PC-3 (cell line): Measurements from ENCODE around the gene LLGL2. TPM values are rescaled to one million over a fixed set of nuclear protein-coding genes. Genes with fewer than 3 reads are reported as not detected.

Experiments
- ATAC-seq: fragments of 200-7000 bp; cut with Tn5 transposase; 2 replicates; pipeline ENCODE4 v1.9.1; 2020; ENCODE audit warnings: mild to moderate bottlenecking, moderate library complexity
- BruUV-seq: library from RNA; stranded (reverse); fragments of 400-500 nt; replicated peaks from 2 replicates; lab custom pipeline; 2021; lab: Mats Ljungman, UMichigan
- CTCF ChIA-PET: fragments of 300-600 bp; sonication (Branson Sonifier 250); formaldehyde crosslinking; loops from one replicate; lab custom pipeline; 2022; ENCODE audit warnings: antibody characterized with exemption; lab: Charles Lee
- POLR2A ChIA-PET: fragments of 300-600 bp; sonication (Branson Sonifier 250); formaldehyde crosslinking; loops from one replicate; lab custom pipeline; 2022; ENCODE audit warnings: antibody characterized with exemption; ENCODE audit not compliant: unreplicated experiment; lab: Charles Lee
- DNase-seq: peaks from one replicate; pipeline ENCODE4 v3.0.0-alpha.2; 2015
- H2AFZ ChIP-seq: fragments of 300-600 bp; sonication (generic); 2 replicates; pipeline ENCODE4 v1.6.0; 2016; ENCODE audit warnings: antibody characterized with exemption, low read length
- H3F3A ChIP-seq: fragments of 300-600 bp; sonication (generic); one replicate; pipeline ENCODE4 v1.6.0; 2017; ENCODE audit warnings: antibody characterized with exemption, low read length, control low read depth, mild to moderate bottlenecking; ENCODE audit not compliant: unreplicated experiment
- H3K27ac ChIP-seq: fragments of 300-600 bp; sonication (generic); 2 replicates; pipeline ENCODE4 v1.5.1; 2016; ENCODE audit warnings: mild to moderate bottlenecking, low read length
- H3K27me3 ChIP-seq: fragments of 300-600 bp; sonication (generic); 2 replicates; pipeline ENCODE4 v1.6.1; 2016; ENCODE audit warnings: low read length, mixed read lengths
- H3K36me3 ChIP-seq: fragments of 300-600 bp; sonication (generic); 2 replicates; pipeline ENCODE4 v1.6.1; 2016; ENCODE audit warnings: low read depth, mixed run types, low read length, mixed read lengths
- H3K4me1 ChIP-seq: fragments of 300-600 bp; sonication (generic); 2 replicates; pipeline ENCODE4 v1.5.1; 2016; ENCODE audit warnings: low read length; ENCODE audit not compliant: insufficient read depth
- H3K4me2 ChIP-seq: fragments of 300-600 bp; sonication (generic); 2 replicates; pipeline ENCODE4 v1.6.0; 2016; ENCODE audit warnings: low read length
- H3K4me3 ChIP-seq: fragments of 300-600 bp; sonication (generic); 2 replicates; pipeline ENCODE4 v1.5.1; 2016; ENCODE audit warnings: mild to moderate bottlenecking, low read length, mixed read lengths
- H3K79me2 ChIP-seq: fragments of 300-600 bp; sonication (generic); 2 replicates; pipeline ENCODE4 v1.6.1; 2017; ENCODE audit warnings: low read length, mixed read lengths
- H3K9ac ChIP-seq: fragments of 300-600 bp; sonication (generic); 2 replicates; pipeline ENCODE4 v1.6.0; 2016; ENCODE audit warnings: mild to moderate bottlenecking, low read length
- H3K9me2 ChIP-seq: fragments of 300-600 bp; sonication (generic); replicated peaks from 2 replicates; pipeline ENCODE4 v1.6.1; 2016; ENCODE audit warnings: mixed run types, low read length, mixed read lengths
- H3K9me3 ChIP-seq: fragments of 300-600 bp; sonication (generic); 2 replicates; pipeline ENCODE4 v1.6.1; 2016; ENCODE audit warnings: low read length, mixed read lengths
- H4K20me1 ChIP-seq: fragments of 300-600 bp; sonication (generic); 2 replicates; pipeline ENCODE4 v1.6.1; 2016; ENCODE audit warnings: low read length, mixed read lengths
- CTCF ChIP-seq: fragments of 300-600 bp; sonication (generic); conservative IDR thresholded peaks from 2 replicates; pipeline ENCODE4 v1.5.1; 2017; ENCODE audit warnings: antibody characterized with exemption, low read depth, mild to moderate bottlenecking, low read length
- EZH2 ChIP-seq: fragments of 300-600 bp; sonication (generic); IDR thresholded peaks from one replicate; pipeline ENCODE4 v1.6.1; 2017; ENCODE audit warnings: antibody characterized with exemption, mild to moderate bottlenecking, low read length; ENCODE audit not compliant: unreplicated experiment
- EZH2phosphoT487 ChIP-seq: fragments of 300-600 bp; sonication (generic); IDR thresholded peaks from 2 replicates; pipeline ENCODE4 v1.6.1; 2018; ENCODE audit warnings: mild to moderate bottlenecking, antibody characterized with exemption, low read length, borderline replicate concordance
- intact Hi-C: fragments of 100-400 bp; cut with micrococcal nuclease; formaldehyde crosslinking; loops from 2 replicates; pipeline ENCODE4 v1.9.0; 2023
- total RNA-seq: library from RNA; depleted of rRNA; stranded (reverse); fragments of >200 nt; gene quantifications from 2 replicates; pipeline ENCODE4 v1.2.3, GENCODE V29; 2014

LLGL2 gene
- total RNA-seq, 1 experiment from 2014 or later = 92.9 TPM

GRCh38 chr17:75514919-75515495 lies 10.5 kb upstream of the LLGL2 start:
- DNase-seq (peak; percentile 34), ATAC-seq (no peak; the same call in 1 of the 2 replicates)
- peak overlapping the region; percentile 8 for H3K27ac ChIP-seq
- H3K9ac ChIP-seq = peak overlapping the region; percentile 73
- TF ChIP-seq EZH2phosphoT487 (no peak), CTCF (no peak), EZH2 (no peak)
- CTCF ChIA-PET = no interaction called here
- BruUV-seq = no TSS peak
- H3K36me3 ChIP-seq = no peaks in the 10 kb centered on the region; the same call in 1 of the 2 replicates
- H3F3A ChIP-seq = no peaks in the 10 kb centered on the region
- peaks cover 24% of the 10 kb centered on the region for H4K20me1 ChIP-seq
- POLR2A ChIA-PET = no interaction called here
- intact Hi-C loops = loop anchor here (1.0 to 5.0 kb wide), 4 partner anchors 58 to 117 kb away; partner anchors contain the start of genes SMIM5 and TMEM94
- peak overlapping the region; percentile 78 for H3K4me3 ChIP-seq
- H3K4me1 ChIP-seq = peaks cover 47% of the 10 kb centered on the region
- H3K79me2 ChIP-seq = peaks cover 58% of the 10 kb centered on the region
- H2AFZ ChIP-seq = peak overlapping the region; percentile 96
- H3K4me2 ChIP-seq = peak overlapping the region; percentile 93
- no peaks in the 10 kb centered on the region for H3K9me2 ChIP-seq
- H3K27me3 ChIP-seq = no peaks in the 10 kb centered on the region
- H3K9me3 ChIP-seq = no peaks in the 10 kb centered on the region

- Histone ChIP-seq H3K4me1 (peaks cover 47% of the 10 kb centered on the region), H3K27ac (peak within 1 kb of the TSS; percentile 8), H2AFZ (peak within 1 kb of the TSS; percentile 96), H3K9me2 (no peaks in the 10 kb centered on the region), H4K20me1 (peaks cover 24% of the 10 kb centered on the region), H3K79me2 (peaks cover 58% of the 10 kb centered on the region), H3K36me3 (no peaks in the 10 kb centered on the region; the same call in 1 of the 2 replicates), H3K9me3 (no peaks in the 10 kb centered on the region), H3K9ac (peak within 1 kb of the TSS; percentile 73), H3K27me3 (no peaks in the 10 kb centered on the region), H3K4me3 (peak within 1 kb of the TSS; percentile 78), H3K4me2 (peak within 1 kb of the TSS; percentile 93), H3F3A (no peaks in the 10 kb centered on the region)
- ATAC-seq (peak; percentile 71), DNase-seq (peak; percentile 98)
- POLR2A ChIA-PET = interaction anchor here (0.6 kb wide), 1 partner anchor 11 kb away, joined by 6 read pairs; no protein-coding TSS in a partner anchor
- CTCF ChIA-PET = interaction anchor here (0.9 to 3.1 kb wide), 7 partner anchors 10 to 243 kb away, joined by 3 to 18 read pairs (median 8); partner anchors contain the start of gene LLGL2
- TF ChIP-seq EZH2phosphoT487 (no peak), CTCF (peak; percentile 100), EZH2 (no peak)
- BruUV-seq = no TSS peak
- intact Hi-C loops = loop anchor here (1.0 to 5.0 kb wide), 5 partner anchors 47 to 117 kb away; partner anchors contain the start of genes SMIM5 and TMEM94
Observed at GRCh38 chr17:75515496-75516254, 9.8 kb upstream of the LLGL2 start, which contains the start of gene CASKIN2. Gene CASKIN2, minus strand, starts transcription at chr17:75515537. Its CDS starts 1,733 bp downstream, at chr17:75513804.
